ENCODE data around the gene ZG16.

- TF ChIP-seq CTCF (IDR thresholded peaks at IDR 0.05) (no peak), POLR2A (IDR thresholded peaks at IDR 0.05) (no peak), EP300 (IDR thresholded peaks at IDR 0.05) (no peak)
These were observed 1.4 kb downstream of the ZG16 start for GRCh38 chr16:29779474-29779873.
